Lower leg skin (tissue), 4 donors: Measurements from ENCODE around the gene KBTBD4. TPM values are rescaled to one million over a fixed set of nuclear protein-coding genes. Genes with fewer than 3 reads are reported as not detected.
"Not testable (repeated sequence)": the region's sequence is repeated elsewhere in the genome, so short reads cannot be mapped to it uniquely, and the experiment has no call there.

Experiments used
- DNase-seq, 2 donors: peaks; one replicate each; pipeline ENCODE4 v3.0.0-alpha.2; 2019; ENCODE audit warnings: low spot score in 2 of 2
- H3K4me3 ChIP-seq: fragments of 200-600 bp; sonication (generic); 2 replicates; pipeline ENCODE4 v1.5.1; 2017; ENCODE audit warnings: mild to moderate bottlenecking, low read depth; ENCODE audit not compliant: poor library complexity, severe bottlenecking
- POLR2A ChIP-seq, 2 donors: fragments of 450-650 bp; IDR thresholded peaks; one replicate each; pipeline ENCODE4 v1.6.1; 2016 to 2017; ENCODE audit warnings: antibody characterized with exemption in 2 of 2, mild to moderate bottlenecking in 1 of 2, moderate library complexity in 1 of 2
- WGBS, 2 donors: methylation state at CpG; one replicate each; pipeline ENCODE4 v1.1.5; 2018; 5-methylcytosine and 5-hydroxymethylcytosine counted together
- intact Hi-C: fragments of 100-400 bp; cut with DNase I; formaldehyde crosslinking; loops from one replicate; pipeline ENCODE4 v1.15.0; 2023; ENCODE audit warnings: low total_unique reads
- total RNA-seq, 4 donors: library from RNA; depleted of rRNA; stranded (reverse); fragments of >200 nt; gene quantifications; one replicate each; pipeline ENCODE4 v1.1.0, GENCODE V29; 2016
- TF ChIP-seq, protein P1 (sequence below), 3 donors: fragments of 450-650 bp; IDR thresholded peaks; one replicate each; pipeline ENCODE4 v1.5.1; 2016; ENCODE audit warnings: antibody characterized with exemption in 3 of 3, mild to moderate bottlenecking in 3 of 3, moderate library complexity in 2 of 3

The KBTBD4 gene
- total RNA-seq, 4 donors from 2014 or later: 19.4 to 28.6 (median 24.9) TPM

DNA sequence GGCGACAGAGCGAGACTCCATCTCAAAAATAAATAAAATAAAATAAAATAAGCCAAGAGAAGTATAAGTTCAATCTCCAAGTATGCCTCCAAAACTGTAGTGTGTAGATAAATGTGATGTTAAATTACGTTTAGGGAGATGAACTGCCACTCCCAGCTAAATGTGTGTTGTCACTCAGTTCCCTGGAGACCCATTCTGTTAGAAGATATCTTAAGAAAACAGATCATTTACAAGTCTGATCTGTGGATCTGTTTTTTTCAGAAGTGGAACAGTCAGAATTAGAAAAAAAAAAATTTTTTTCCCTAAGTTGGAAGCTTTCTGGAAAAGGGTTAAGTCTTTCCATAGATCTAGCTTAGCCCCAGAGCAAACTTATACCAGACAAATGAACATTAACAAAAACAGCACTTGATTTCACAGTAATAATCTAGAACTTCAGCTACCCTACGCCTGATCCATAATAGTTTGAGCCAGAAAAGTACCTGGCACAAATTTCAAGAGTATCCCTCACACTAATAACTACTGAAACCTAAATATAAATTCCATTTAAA, 44.0 kb downstream of the KBTBD4 start:
- 81% methylated on average over 4 of the region's 4 CpGs for WGBS, 2 donors
- H3K4me3 ChIP-seq: no peak overlapping the region
- TF ChIP-seq, protein P1, sequence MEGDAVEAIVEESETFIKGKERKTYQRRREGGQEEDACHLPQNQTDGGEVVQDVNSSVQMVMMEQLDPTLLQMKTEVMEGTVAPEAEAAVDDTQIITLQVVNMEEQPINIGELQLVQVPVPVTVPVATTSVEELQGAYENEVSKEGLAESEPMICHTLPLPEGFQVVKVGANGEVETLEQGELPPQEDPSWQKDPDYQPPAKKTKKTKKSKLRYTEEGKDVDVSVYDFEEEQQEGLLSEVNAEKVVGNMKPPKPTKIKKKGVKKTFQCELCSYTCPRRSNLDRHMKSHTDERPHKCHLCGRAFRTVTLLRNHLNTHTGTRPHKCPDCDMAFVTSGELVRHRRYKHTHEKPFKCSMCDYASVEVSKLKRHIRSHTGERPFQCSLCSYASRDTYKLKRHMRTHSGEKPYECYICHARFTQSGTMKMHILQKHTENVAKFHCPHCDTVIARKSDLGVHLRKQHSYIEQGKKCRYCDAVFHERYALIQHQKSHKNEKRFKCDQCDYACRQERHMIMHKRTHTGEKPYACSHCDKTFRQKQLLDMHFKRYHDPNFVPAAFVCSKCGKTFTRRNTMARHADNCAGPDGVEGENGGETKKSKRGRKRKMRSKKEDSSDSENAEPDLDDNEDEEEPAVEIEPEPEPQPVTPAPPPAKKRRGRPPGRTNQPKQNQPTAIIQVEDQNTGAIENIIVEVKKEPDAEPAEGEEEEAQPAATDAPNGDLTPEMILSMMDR (IDR thresholded peaks at IDR 0.05): no peak
- no peak for TF ChIP-seq POLR2A (IDR thresholded peaks at IDR 0.05)
- intact Hi-C loops: no loop called here
- no peak for DNase-seq

DNA sequence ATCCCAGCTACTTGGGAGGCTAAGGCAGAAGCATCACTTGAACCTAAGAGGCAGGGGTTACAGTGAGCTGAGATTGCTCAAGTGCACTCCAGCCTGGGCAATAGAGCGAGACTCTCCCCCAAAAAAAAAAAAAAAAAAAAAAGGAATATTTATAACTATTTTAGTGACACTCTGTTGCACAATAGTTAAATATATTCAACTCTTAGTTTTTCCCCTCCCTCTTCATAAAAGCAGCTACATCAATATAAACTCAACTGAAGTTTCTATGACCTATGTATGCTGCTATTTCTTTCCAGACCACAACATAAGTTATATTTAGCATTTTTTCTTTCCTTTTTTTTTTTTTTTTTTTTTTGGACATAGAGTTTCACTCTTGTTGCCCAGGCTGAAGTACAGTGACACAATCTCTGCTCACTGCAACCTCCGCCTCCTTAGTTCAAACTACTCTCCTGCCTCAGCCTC, 45.0 kb downstream of the KBTBD4 start:
- no peak overlapping the region for H3K4me3 ChIP-seq
- TF ChIP-seq POLR2A (IDR thresholded peaks at IDR 0.05): no peak
- TF ChIP-seq, protein P1 (IDR thresholded peaks at IDR 0.05): no peak
- DNase-seq: no peak
- WGBS, 2 donors: 82 to 98% methylated on average over 2 of the region's 2 CpGs
- intact Hi-C loops: no loop called here

DNA sequence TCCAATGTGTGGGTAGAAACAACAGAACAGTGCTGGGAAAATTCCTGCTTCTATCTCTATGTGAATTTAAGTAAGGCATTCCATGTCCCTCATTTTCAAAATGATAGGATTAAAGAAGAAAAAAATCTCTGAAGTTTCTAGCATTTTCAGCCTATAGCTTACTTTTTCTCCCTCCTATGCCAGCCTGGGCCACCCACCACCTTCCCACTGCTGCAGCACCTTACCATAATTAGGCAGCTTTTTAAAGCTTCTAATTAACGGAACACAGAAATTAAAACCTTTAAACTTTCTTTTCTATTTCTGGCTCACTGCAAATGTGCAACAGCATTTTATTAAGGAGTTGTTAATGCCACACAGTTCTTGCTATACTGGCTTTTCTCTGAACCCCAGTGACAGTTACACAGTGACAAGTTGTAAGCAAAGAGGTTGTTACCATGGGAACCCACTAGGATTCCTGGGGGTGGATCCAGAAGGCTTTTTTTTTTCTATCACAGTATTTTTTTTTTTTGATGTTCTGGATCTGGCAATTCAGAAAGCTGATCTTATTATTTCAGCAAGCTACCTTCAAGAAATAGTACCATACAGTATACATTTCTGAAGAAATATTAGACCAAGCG, 46.1 kb downstream of the KBTBD4 start:
- intact Hi-C loops: no loop called here
- no peak for DNase-seq
- WGBS, 2 donors: 79 to 83% methylated on average over 2 of the region's 2 CpGs

DNA sequence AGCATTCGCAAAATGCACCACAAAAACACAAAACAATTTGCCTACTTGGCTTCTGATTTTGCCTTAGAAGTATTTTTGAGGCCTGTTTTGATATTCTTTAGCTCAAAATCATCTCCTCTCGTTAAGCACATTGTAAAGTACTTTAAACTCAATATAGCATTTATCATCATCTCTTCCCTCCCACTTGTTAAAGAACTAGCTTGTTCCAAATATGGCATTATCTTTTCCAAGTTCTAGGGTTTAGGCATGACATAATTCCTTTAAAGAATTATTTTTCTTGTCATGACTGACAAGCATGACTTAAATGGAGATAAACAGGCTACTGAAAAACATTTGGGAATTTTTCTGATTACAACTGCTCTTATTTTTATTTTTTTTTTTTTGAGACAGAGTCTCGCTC, 47.1 kb downstream of the KBTBD4 start:
- intact Hi-C loops: no loop called here
- TF ChIP-seq, protein P1 (IDR thresholded peaks at IDR 0.05): no peak
- no peak for TF ChIP-seq POLR2A (IDR thresholded peaks at IDR 0.05)

More for the DNA sequence above, 46.1 kb downstream of the KBTBD4 start:
- TF ChIP-seq, protein P1 (IDR thresholded peaks at IDR 0.05): no peak
- TF ChIP-seq POLR2A (IDR thresholded peaks at IDR 0.05): no peak
- H3K4me3 ChIP-seq: no peak overlapping the region

DNA sequence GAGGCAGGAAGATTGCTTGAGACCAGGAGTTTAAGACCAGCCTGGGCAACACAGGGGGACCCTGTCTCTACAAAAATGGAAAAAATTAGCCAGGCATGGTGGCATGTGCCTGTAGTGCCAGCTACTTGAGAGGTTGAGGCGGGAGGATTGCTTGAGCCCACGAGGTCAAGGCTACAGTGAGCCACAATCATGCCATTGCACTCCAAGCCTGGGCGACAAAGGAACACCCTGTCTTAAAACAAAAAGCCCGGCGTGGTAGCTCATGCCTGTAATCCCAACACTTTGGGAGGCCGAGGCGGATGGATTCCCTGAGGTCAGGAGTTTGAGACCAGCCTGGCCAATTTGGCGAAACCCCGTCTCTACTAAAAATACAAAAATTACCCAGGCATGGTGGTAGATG, 48.0 kb downstream of the KBTBD4 start:
- intact Hi-C loops, H3K4me3 ChIP-seq, DNase-seq: not testable (repeated sequence)
- 93 to 96% methylated on average over 9 of the region's 9 CpGs for WGBS, 2 donors

More for the DNA sequence above, 47.1 kb downstream of the KBTBD4 start:
- no peak overlapping the region for H3K4me3 ChIP-seq
- DNase-seq: no peak
- WGBS, 2 donors: 77 to 83% methylated on average over 3 of the region's 3 CpGs

DNA sequence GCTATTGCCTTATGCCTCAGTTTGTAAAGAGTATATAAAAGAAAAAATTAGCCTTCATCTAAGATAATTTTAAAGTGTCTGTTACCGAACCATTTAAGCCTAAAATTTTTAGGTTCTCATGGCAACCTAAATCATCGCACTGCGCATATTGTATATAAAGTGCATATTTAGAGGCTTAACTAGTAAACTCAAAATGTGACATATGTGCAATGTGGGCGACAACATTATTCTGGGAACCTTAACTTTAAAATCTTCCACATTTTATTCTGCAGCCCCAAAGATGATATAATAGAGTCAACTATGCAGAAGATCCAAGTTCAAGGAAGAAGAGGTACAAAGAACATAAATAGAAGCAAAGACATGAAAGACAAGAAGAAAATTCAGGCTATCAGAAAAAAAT, 48.8 kb downstream of the KBTBD4 start:
- H3K4me3 ChIP-seq: no peak overlapping the region
- WGBS, 2 donors: 92 to 94% methylated on average over 4 of the region's 4 CpGs
- TF ChIP-seq, protein P1 (IDR thresholded peaks at IDR 0.05): no peak
- no peak for TF ChIP-seq POLR2A (IDR thresholded peaks at IDR 0.05)
- DNase-seq: no peak
- intact Hi-C loops: no loop called here
